Kidney epithelial cell (primary cell): Measurements from ENCODE around the gene HERPUD1. TPM values are rescaled to one million over a fixed set of nuclear protein-coding genes. Genes with fewer than 3 reads are reported as not detected.
"Not testable (repeated sequence)": the region's sequence is repeated elsewhere in the genome, so short reads cannot be mapped to it uniquely, and the experiment has no call there.

Experiments
- DNase-seq: peaks from one replicate; pipeline ENCODE4 v3.0.0-alpha.2; 2010; ENCODE audit warnings: low read depth
- H3K27me3 ChIP-seq: 2 replicates; pipeline ENCODE4 v1.6.0; 2011; ENCODE audit warnings: low read length; ENCODE audit not compliant: control insufficient read depth, insufficient read depth
- H3K36me3 ChIP-seq: 2 replicates; pipeline ENCODE4 v1.5.1; 2011; ENCODE audit warnings: low read length; ENCODE audit not compliant: control insufficient read depth, insufficient read depth
- H3K4me3 ChIP-seq: 2 replicates; pipeline ENCODE4 v1.5.1; 2011; ENCODE audit warnings: low read depth, mild to moderate bottlenecking, control low read depth, low read length
- CTCF ChIP-seq: IDR thresholded peaks from 2 replicates; pipeline ENCODE4 v1.5.1; 2011; ENCODE audit warnings: mild to moderate bottlenecking, moderate library complexity, low read length, control low read depth, inconsistent platforms; ENCODE audit not compliant: insufficient read depth, poor library complexity, severe bottlenecking
- total RNA-seq: library from RNA; depleted of rRNA; stranded (reverse); fragments of >200 nt; gene quantifications from 2 replicates; pipeline ENCODE4 v1.2.3, GENCODE V29; 2015

HERPUD1 gene
- 321 and 324 TPM in 2 replicates for total RNA-seq

- peak within 1 kb of the TSS; percentile 99 for H3K4me3 ChIP-seq
- no peak for TF ChIP-seq CTCF
- H3K36me3 ChIP-seq = no peaks in the 10 kb centered on the region
- no peaks in the 10 kb centered on the region for H3K27me3 ChIP-seq
- peak; percentile 84 for DNase-seq
Measured at GRCh38 chr16:56931892-56932720, at the start of gene HERPUD1. Gene HERPUD1 (plus strand): TSS chr16:56932142. CDS start chr16:56932245, 103 bp downstream.

- Histone ChIP-seq H3K4me3 (no peak overlapping the region), H3K36me3 (no peaks in the 10 kb centered on the region), H3K27me3 (no peaks in the 10 kb centered on the region)
- no peak for TF ChIP-seq CTCF
- no peak for DNase-seq
Measured at GRCh38 chr16:56883586-56883985, 48.4 kb upstream of the HERPUD1 start.

- H3K4me3 ChIP-seq = no peak overlapping the region
- no peak for TF ChIP-seq CTCF
- no peak for DNase-seq
- H3K27me3 ChIP-seq = no peaks in the 10 kb centered on the region
- no peaks in the 10 kb centered on the region for H3K36me3 ChIP-seq
Measured at GRCh38 chr16:56884026-56884582, 47.8 kb upstream of the HERPUD1 start.

GRCh38 chr16:56884929-56885328 is 47.0 kb upstream of the HERPUD1 start:
- H3K36me3 ChIP-seq, DNase-seq, H3K4me3 ChIP-seq, H3K27me3 ChIP-seq: not testable (repeated sequence)

- H3K4me3 ChIP-seq = no peak overlapping the region
- H3K36me3 ChIP-seq = no peaks in the 10 kb centered on the region
- H3K27me3 ChIP-seq = no peaks in the 10 kb centered on the region
- no peak for DNase-seq
- no peak for TF ChIP-seq CTCF
Measured at GRCh38 chr16:56885446-56886162, 46.3 kb upstream of the HERPUD1 start.

GRCh38 chr16:56886296-56886695 is 45.6 kb upstream of the HERPUD1 start:
- DNase-seq = no peak
- no peaks in the 10 kb centered on the region for H3K36me3 ChIP-seq
- no peak overlapping the region for H3K4me3 ChIP-seq
- TF ChIP-seq CTCF = no peak
- no peaks in the 10 kb centered on the region for H3K27me3 ChIP-seq
